ACHN (cell line): ENCODE results near the gene CLDN10.
"Not testable (repeated sequence)": the region's sequence is repeated elsewhere in the genome, so short reads cannot be mapped to it uniquely, and the experiment has no call there.

ENCODE experiments used
- DNase-seq: peaks from one replicate; pipeline ENCODE4 v3.0.0-alpha.2; 2015
- in situ Hi-C: cut with HindIII; loops from 2 replicates; pipeline ENCODE4 v1.10.0; 2017; ENCODE audit warnings: low sequenced_read_pairs, low pct_ligation_motif_present, low pct_unique_long_range_greater_than_20kb

CLDN10 gene, protein sequence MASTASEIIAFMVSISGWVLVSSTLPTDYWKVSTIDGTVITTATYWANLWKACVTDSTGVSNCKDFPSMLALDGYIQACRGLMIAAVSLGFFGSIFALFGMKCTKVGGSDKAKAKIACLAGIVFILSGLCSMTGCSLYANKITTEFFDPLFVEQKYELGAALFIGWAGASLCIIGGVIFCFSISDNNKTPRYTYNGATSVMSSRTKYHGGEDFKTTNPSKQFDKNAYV

GRCh38 chr13:95552539-95553441 lies at the start of gene CLDN10:
CLDN10 (plus strand) TSS chr13:95552720; CDS start chr13:95552754, 34 bp downstream.
- DNase-seq = no peak

GRCh38 chr13:95503662-95504061 lies 48.9 kb upstream of the CLDN10 start:
- in situ Hi-C loops = no loop called here
- no peak for DNase-seq

More at GRCh38 chr13:95552539-95553441, at the start of gene CLDN10:
- in situ Hi-C loops = no loop called here

GRCh38 chr13:95505265-95505664 lies 47.3 kb upstream of the CLDN10 start:
- DNase-seq = no peak
- in situ Hi-C loops = no loop called here

DNA sequence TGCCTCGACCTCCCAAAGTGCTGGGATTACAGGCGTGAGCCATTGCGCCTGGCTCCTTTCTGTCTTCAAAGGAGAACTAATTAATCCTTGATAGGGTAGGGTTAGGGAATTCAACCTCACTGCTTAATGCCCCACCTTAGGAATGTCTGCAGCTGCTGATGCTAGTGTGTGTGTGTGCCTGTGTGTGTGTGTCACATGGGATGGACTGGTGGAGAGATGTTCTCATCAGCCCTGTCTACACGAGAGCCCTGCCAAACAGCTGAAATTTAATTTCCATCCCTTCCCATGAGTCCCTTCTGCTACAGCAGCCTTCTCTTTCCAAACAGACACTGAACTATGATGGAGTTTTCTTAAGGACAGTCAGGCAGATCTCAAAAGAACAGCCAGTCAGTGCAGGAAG lies 46.5 kb upstream of the CLDN10 start:
- in situ Hi-C loops = no loop called here
- no peak for DNase-seq

DNA sequence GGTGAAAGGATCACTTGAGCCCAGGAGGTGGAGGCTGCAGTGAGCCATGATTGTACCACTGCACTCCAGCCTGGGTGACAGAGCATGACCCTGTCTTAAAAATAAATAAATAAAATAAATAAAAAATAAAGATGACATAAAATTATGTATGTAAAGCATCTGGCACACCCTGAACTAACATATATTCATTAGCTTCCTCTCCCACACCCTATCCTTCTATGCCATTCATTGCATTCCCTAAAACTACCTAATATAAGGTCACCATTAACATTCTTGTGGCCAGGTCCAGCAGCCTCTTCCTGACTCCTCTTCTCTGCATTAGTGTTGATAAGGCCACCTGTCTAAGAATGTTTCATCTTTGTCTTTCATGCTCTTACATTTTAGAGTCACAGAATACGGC lies 44.5 kb upstream of the CLDN10 start:
- no peak for DNase-seq

DNA sequence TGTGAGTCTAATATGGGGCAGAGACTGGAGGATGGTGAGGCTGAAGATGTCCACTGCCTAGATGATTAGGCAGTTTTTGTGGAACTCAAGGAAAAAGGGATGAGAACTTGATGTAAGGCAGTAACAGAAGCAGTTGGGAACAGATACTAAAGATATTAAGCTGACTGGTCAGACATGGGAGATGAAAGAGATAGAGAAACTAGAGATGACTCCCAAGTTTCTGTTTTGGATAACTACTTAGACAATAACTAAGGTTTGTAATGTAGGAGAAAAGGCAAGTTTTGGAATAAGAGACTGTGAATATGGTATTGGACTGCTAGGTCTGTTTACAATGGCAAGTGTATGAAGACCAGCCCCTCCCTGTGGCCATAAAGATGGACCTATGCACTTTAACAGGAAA lies 43.5 kb upstream of the CLDN10 start:
- DNase-seq = no peak
- in situ Hi-C loops = no loop called here

More for the DNA sequence above, 44.5 kb upstream of the CLDN10 start:
- in situ Hi-C loops = no loop called here

DNA sequence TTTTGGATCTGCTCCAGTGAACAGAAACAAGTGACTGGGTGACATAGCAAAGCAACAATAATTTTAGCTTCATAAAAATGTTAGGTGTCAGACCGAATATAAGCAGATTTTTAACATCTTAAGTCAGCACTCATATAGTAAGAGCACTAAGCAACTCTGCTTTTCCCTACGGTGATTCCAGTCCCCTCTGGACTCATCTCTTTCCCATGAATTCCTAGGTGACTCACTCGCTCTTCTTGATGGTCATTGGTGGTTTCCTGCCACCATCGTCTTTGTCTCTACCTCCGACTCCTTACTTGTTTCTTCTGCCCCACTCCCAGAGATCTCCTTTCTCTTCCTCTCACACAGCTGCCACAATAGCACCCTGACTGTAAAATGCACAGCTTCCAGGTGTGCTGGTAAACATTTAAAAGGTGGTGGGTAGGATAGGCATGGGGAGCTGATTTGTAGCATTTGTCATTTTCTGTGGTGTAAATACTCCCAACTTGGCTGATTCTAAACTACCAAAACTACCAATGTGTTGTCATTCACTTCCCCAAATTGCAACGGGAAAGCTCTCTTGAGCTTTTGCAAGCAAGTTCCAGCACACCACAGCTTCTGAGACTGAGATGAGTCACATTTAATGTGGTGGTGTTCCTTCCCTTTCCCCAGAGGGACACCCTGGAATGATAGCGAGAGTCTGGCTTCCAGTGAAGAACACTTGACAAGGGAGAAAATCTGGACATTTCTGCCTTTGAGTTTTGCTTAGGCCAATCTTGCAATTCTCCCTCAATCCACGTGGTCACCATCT lies 42.8 kb upstream of the CLDN10 start:
- no peak for DNase-seq
- in situ Hi-C loops = no loop called here

- in situ Hi-C loops = no loop called here
- no peak for DNase-seq
These were observed 41.6 kb upstream of the CLDN10 start for GRCh38 chr13:95510950-95511349.

GRCh38 chr13:95512424-95512823 lies 40.1 kb upstream of the CLDN10 start:
- in situ Hi-C loops = no loop called here
- no peak for DNase-seq

DNA sequence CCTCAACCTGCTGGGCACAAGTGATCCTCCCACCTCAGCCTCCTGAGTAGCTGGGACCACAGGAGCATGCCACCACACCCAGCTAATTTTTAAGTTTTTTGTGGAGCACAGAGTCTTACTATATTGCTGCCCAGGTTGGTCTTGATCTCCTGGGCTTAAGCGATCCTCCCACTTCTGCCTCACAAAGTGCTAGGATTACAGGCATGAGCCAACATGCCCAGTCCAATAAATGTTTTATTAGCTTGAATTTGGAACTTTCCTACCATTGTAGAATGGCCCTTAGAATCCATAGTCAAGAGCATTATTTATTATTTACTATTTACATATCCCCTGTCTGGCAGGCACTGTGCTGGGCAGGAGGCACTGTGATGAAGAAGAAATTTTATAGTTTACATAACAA lies 39.6 kb upstream of the CLDN10 start:
- in situ Hi-C loops = no loop called here
- no peak for DNase-seq

DNA sequence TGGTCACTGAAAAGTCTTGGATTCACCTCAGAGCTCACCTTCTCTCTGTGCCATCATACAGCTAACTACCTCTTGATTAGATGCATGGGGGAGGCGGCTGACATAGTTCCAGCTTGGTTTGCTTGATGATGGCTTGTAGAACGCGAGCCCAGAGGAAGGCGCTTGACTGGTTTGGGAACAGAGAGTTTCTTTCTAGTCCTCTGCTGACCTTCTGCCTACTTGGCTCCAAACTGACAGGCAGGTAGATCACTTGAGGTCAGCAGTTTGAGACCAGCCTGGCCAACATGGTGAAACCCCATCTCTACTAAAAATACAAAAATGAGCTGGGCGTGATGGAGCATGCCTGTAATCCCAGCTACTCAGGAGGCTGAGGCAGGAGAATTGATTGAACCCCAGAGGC lies 36.9 kb upstream of the CLDN10 start:
- in situ Hi-C loops, DNase-seq: not testable (repeated sequence)

DNA sequence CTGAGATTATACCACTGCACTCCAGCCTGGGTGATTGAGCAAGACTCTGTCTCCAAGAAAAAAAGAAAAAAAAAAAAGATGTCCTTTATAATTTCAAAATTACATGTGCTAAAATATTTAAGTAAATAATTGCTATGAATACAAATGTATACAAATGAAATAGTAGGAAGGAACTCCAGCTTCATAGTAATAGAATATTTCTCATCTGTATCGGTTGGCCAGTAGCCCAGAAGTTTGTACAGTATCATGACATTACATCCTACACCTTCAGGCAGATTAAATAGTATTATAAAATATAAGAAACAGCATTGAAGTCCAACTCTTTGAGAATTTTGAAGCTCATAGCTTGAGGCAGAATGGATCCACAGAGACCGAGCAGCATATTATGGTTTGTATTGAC lies 36.5 kb upstream of the CLDN10 start:
- in situ Hi-C loops = no loop called here
- DNase-seq = no peak

DNA sequence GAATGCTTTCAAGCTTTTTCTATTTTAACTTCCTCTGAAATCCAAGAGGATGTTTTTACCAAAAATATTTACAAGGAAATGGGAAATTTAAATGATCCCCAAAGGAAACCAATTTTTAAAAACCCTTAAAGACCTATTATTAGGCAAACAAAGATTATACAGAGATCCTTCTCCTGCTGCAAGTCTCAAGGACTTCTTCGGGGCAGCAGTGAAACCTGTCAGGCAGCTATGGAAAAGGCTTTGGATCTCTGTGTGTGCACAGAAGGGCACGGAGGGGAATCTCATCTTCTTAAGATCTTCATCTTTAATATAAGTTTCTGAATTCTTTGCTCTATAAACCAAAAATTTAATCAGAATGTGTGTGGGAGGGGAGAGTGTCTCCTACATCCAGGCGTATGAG lies 36.0 kb upstream of the CLDN10 start:
- in situ Hi-C loops = no loop called here
- no peak for DNase-seq

DNA sequence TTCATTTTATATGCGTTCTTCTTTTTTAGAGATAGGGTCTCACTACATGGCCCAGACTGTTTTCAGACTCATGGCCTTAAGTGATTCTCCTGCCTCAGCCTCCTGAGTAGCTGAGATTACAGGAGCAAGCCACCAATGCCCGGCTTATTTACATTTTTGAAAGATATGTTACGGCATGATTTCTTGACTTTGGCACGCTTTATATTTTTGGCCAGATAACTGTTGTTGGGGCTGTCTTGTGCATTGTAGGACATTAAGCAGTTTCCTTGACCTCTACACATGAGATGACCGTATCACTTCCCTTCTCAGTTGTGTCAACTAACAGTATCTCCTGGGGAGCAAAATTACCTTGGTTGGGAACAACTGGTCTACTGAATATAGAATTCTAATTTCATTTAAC lies 28.9 kb upstream of the CLDN10 start:
- in situ Hi-C loops = no loop called here
- DNase-seq = no peak

DNA sequence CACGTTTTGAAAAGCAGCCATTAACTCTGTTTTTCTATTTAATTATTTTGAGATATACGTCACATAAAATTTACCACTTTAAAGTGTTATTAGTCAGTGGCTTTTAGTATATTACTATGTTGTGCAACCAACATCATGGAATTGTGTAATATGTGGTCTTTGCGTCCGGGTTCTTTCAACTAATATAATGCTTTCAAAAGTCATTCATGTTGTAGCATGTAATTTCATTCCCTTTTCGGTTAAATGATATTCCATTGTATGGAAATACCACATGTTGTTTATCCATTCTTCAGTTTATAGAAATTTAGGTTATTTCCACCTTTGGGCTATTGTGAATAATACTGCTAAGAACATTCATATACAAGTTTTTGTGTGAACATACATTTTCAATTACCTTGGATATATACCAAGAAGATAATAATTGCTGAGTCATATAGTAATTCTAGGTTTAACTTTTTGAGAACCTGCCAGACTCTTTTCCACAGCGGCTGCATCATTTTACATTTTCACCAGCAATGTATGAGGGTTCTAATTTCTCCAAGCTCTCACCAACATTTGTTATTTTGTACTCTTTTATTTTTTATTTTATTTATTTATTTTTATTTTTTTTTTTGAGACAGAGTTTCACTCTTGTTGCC lies 28.1 kb upstream of the CLDN10 start:
- in situ Hi-C loops = no loop called here
- DNase-seq = no peak

- in situ Hi-C loops = no loop called here
- DNase-seq = no peak
These were observed 24.6 kb upstream of the CLDN10 start for GRCh38 chr13:95527955-95528354.

GRCh38 chr13:95530178-95530577 lies 22.3 kb upstream of the CLDN10 start:
- in situ Hi-C loops = no loop called here
- DNase-seq = no peak

DNA sequence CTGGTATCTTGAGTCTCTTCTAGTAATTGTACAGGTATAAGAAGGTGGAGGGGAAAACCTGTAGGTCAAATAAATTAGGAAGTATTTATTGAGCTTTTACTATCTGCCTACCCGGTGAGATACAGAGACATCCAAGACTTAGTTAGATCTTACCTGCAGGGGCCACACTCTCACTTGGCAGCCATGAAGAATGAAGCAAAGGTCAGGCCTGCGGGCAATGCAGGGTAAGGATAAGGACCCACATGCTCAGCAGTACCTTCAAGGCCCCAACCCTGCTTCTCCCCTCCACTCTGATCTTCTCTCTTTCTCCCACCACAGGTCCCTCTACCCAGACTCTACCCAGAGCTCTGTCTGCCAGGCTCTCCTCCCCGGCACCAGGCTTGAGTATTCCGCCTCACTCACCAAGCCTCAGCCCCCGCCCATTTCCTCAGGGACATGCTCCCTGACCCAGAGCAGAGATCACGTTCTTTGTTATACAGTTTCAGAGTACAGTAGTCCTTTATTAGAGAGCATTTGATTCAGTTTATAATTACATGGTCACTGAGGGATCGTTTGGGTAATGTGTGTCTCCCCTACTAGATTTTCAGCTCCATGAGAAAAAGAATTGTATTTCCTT lies 18.9 kb upstream of the CLDN10 start:
- in situ Hi-C loops = no loop called here
- no peak for DNase-seq
